Measurements from ENCODE around the gene RRP8.

Gene RRP8

GRCh38 chr11:6602096-6602940, 1.1 kb downstream of the RRP8 start:
- DNase-seq (ENCODE audit: low read depth in 1 of 2, low spot score in 1 of 2), result no peak
- peak overlapping the region; percentile 78 for H3K27ac ChIP-seq (replicated peaks)
- TF ChIP-seq REST (IDR thresholded peaks at IDR 0.05; ENCODE audit: insufficient replicate concordance, low read depth) (no peak), CTCF (IDR thresholded peaks at IDR 0.05; ENCODE audit: insufficient read depth, low read length) (no peak), POLR2AphosphoS5 (IDR thresholded peaks at IDR 0.05; ENCODE audit: low read depth) (no peak)
- H3K4me3 ChIP-seq (replicated peaks; ENCODE audit: insufficient read depth, low read length), result peak overlapping the region; percentile 90
- H3K27me3 ChIP-seq (ENCODE audit: insufficient read depth, poor library complexity, severe bottlenecking), result no peaks in the 10 kb centered on the region

GRCh38 chr11:6601041-6601461, 2.4 kb downstream of the RRP8 start:
- Histone ChIP-seq H3K27me3 (ENCODE audit: insufficient read depth, poor library complexity, severe bottlenecking) (no peaks in the 10 kb centered on the region), H3K4me3 (replicated peaks; ENCODE audit: insufficient read depth, low read length) (no peak overlapping the region), H3K27ac (replicated peaks) (no peak overlapping the region)
- no peak for DNase-seq (ENCODE audit: low read depth in 1 of 2, low spot score in 1 of 2)
- TF ChIP-seq SPI1 (IDR thresholded peaks at IDR 0.05; ENCODE audit: borderline replicate concordance, low read depth), result no peak
- no peak for TF ChIP-seq GABPA (IDR thresholded peaks at IDR 0.05; ENCODE audit: low read depth)
- TF ChIP-seq CTCF (IDR thresholded peaks at IDR 0.05; ENCODE audit: insufficient read depth, low read length), result no peak
- no peak for TF ChIP-seq REST (IDR thresholded peaks at IDR 0.05; ENCODE audit: insufficient replicate concordance, low read depth)
- no peak for TF ChIP-seq POLR2AphosphoS5 (IDR thresholded peaks at IDR 0.05; ENCODE audit: low read depth)

- TF ChIP-seq POLR2AphosphoS5 (IDR thresholded peaks at IDR 0.05; ENCODE audit: low read depth), result no peak
- no peak for TF ChIP-seq REST (IDR thresholded peaks at IDR 0.05; ENCODE audit: insufficient replicate concordance, low read depth)
- H3K27me3 ChIP-seq (ENCODE audit: insufficient read depth, poor library complexity, severe bottlenecking), result no peaks in the 10 kb centered on the region
- H3K27ac ChIP-seq (replicated peaks), result no peak overlapping the region
- H3K4me3 ChIP-seq (replicated peaks; ENCODE audit: insufficient read depth, low read length), result no peak overlapping the region
- DNase-seq (ENCODE audit: low read depth in 1 of 2, low spot score in 1 of 2), result no peak
Measured at GRCh38 chr11:6599881-6600390, 3.5 kb downstream of the RRP8 start.

Measured in HL-60 (cell line).